ENCODE data around the gene MMP1.
A peak's percentile ranks its signal among the peaks of the same experiment; 100 is the strongest.

MMP1 gene

GRCh38 chr11:102798012-102798746, at the start of gene MMP1:
MMP1 (minus strand) TSS chr11:102798160; CDS start chr11:102798092, 68 bp downstream.
- DNase-seq (ENCODE audit: low read depth), result peak; percentile 85
- H3K4me3 ChIP-seq (ENCODE audit: control insufficient read depth, low read depth, low read length), result no peak within 1 kb of the TSS
- TF ChIP-seq CTCF (conservative IDR thresholded peaks at IDR 0.05; ENCODE audit: control insufficient read depth, insufficient read depth, low read depth, low read length), result no peak

- no peak overlapping the region for H3K4me3 ChIP-seq (ENCODE audit: control insufficient read depth, low read depth, low read length)
- peak; percentile 17 for DNase-seq (ENCODE audit: low read depth)
- no peak for TF ChIP-seq CTCF (conservative IDR thresholded peaks at IDR 0.05; ENCODE audit: control insufficient read depth, insufficient read depth, low read depth, low read length)
Measured at GRCh38 chr11:102846292-102846691, 48.3 kb upstream of the MMP1 start.

GRCh38 chr11:102843489-102843888, 45.5 kb upstream of the MMP1 start, which contains the start of gene MMP3:
MMP3 (minus strand) TSS chr11:102843609; CDS start chr11:102843546, 63 bp downstream.
- DNase-seq (ENCODE audit: low read depth), result peak; percentile 70
- no peak within 1 kb of the TSS for H3K4me3 ChIP-seq (ENCODE audit: control insufficient read depth, low read depth, low read length)
- no peak for TF ChIP-seq CTCF (conservative IDR thresholded peaks at IDR 0.05; ENCODE audit: control insufficient read depth, insufficient read depth, low read depth, low read length)

- H3K4me3 ChIP-seq (ENCODE audit: control insufficient read depth, low read depth, low read length), result no peak overlapping the region
- no peak for TF ChIP-seq CTCF (conservative IDR thresholded peaks at IDR 0.05; ENCODE audit: control insufficient read depth, insufficient read depth, low read depth, low read length)
- no peak for DNase-seq (ENCODE audit: low read depth)
Measured at GRCh38 chr11:102842930-102843329, 45.0 kb upstream of the MMP1 start.

GRCh38 chr11:102840018-102840417, 42.1 kb upstream of the MMP1 start:
- no peak for DNase-seq (ENCODE audit: low read depth)
- TF ChIP-seq CTCF (conservative IDR thresholded peaks at IDR 0.05; ENCODE audit: control insufficient read depth, insufficient read depth, low read depth, low read length), result no peak
- H3K4me3 ChIP-seq (ENCODE audit: control insufficient read depth, low read depth, low read length), result no peak overlapping the region

- no peak overlapping the region for H3K4me3 ChIP-seq (ENCODE audit: control insufficient read depth, low read depth, low read length)
- TF ChIP-seq CTCF (conservative IDR thresholded peaks at IDR 0.05; ENCODE audit: control insufficient read depth, insufficient read depth, low read depth, low read length), result no peak
- DNase-seq (ENCODE audit: low read depth), result no peak
Measured at GRCh38 chr11:102837646-102838045, 39.7 kb upstream of the MMP1 start.

Measured in fibroblast of mammary gland (primary cell).